Measurements from ENCODE around the gene ZNF560.

The ZNF560 gene

GRCh38 chr19:9445037-9445436 lies 53.4 kb downstream of the ZNF560 start:
- POLR2A ChIA-PET: no interaction called here

GRCh38 chr19:9436358-9436757 lies 62.1 kb downstream of the ZNF560 start:
- CTCF ChIA-PET: interaction anchor here (1.4 to 1.6 kb wide), 3 partner anchors 9 to 146 kb away, joined by 4 to 8 read pairs (median 4); no protein-coding TSS in a partner anchor
- TF ChIP-seq CTCF (IDR thresholded peaks at IDR 0.05; ENCODE audit: control extremely low read depth, extremely low read depth, low read depth, missing control alignments): no peak
- POLR2A ChIA-PET: no interaction called here
- DNase-seq (ENCODE audit: extremely low spot score): no peak

More at GRCh38 chr19:9445037-9445436, 53.4 kb downstream of the ZNF560 start:
- CTCF ChIA-PET: interaction anchor here (2.3 kb wide), 1 partner anchor 10 kb away, joined by 8 read pairs; the partner anchor contains the start of gene ZNF266
- TF ChIP-seq CTCF (IDR thresholded peaks at IDR 0.05; ENCODE audit: control extremely low read depth, extremely low read depth, low read depth, missing control alignments): no peak
- DNase-seq (ENCODE audit: extremely low spot score): no peak

- ChIA-PET CTCF (interaction anchor here (1.0 to 1.6 kb wide), 5 partner anchors 9 to 360 kb away, joined by 3 to 8 read pairs (median 4); no protein-coding TSS in a partner anchor), POLR2A (interaction anchor here (0.7 to 1.1 kb wide), 2 partner anchors 333 to 1458 kb away, joined by 3 read pairs; partner anchors contain the start of gene ZNF846)
- peak; percentile 38 for TF ChIP-seq CTCF (IDR thresholded peaks at IDR 0.05; ENCODE audit: control extremely low read depth, extremely low read depth, low read depth, missing control alignments)
- DNase-seq (ENCODE audit: extremely low spot score): peak; percentile 96
Measured at GRCh38 chr19:9435279-9436268, 62.8 kb downstream of the ZNF560 start, which contains the start of gene ZNF266. Gene ZNF266 (minus strand): TSS chr19:9435573. CDS start chr19:9420089, 15,484 bp downstream.

GRCh38 chr19:9431475-9431874 lies 66.9 kb downstream of the ZNF560 start:
- ChIA-PET POLR2A (no interaction called here), CTCF (interaction anchor here (1.1 kb wide), 1 partner anchor 16 kb away, joined by 3 read pairs; no protein-coding TSS in a partner anchor)
- TF ChIP-seq CTCF (IDR thresholded peaks at IDR 0.05; ENCODE audit: control extremely low read depth, extremely low read depth, low read depth, missing control alignments): peak; percentile 11
- DNase-seq (ENCODE audit: extremely low spot score): no peak

GRCh38 chr19:9430444-9430843 lies 68.0 kb downstream of the ZNF560 start:
- no peak for DNase-seq (ENCODE audit: extremely low spot score)
- CTCF ChIA-PET: no interaction called here
- POLR2A ChIA-PET: no interaction called here
- TF ChIP-seq CTCF (IDR thresholded peaks at IDR 0.05; ENCODE audit: control extremely low read depth, extremely low read depth, low read depth, missing control alignments): no peak

- DNase-seq (ENCODE audit: extremely low spot score): no peak
- ChIA-PET CTCF (no interaction called here), POLR2A (no interaction called here)
- TF ChIP-seq CTCF (IDR thresholded peaks at IDR 0.05; ENCODE audit: control extremely low read depth, extremely low read depth, low read depth, missing control alignments): no peak
Measured at GRCh38 chr19:9427941-9428340, 70.5 kb downstream of the ZNF560 start.

All from GM10248 (cell line).